Ascending aorta (tissue), 2 donors: ENCODE results near the gene SNX10. TPM values are rescaled to one million over a fixed set of nuclear protein-coding genes. Genes with fewer than 3 reads are reported as not detected.

Experiments
- DNase-seq, 2 donors: peaks; one replicate each; pipeline ENCODE4 v3.0.0-alpha.2; 2019; ENCODE audit warnings: low spot score in 2 of 2
- H3K27ac ChIP-seq, 2 donors: fragments of 200-600 bp; sonication (generic); one replicate each; pipeline ENCODE4 v1.5.1; 2016 to 2017; ENCODE audit warnings: mild to moderate bottlenecking in 1 of 2
- H3K27me3 ChIP-seq: fragments of 200-600 bp; sonication (generic); one replicate; pipeline ENCODE4 v1.5.1; 2017
- H3K36me3 ChIP-seq, 2 donors: fragments of 200-600 bp; sonication (generic); one replicate each; pipeline ENCODE4 v1.5.1; 2016
- H3K4me1 ChIP-seq, 2 donors: fragments of 200-600 bp; sonication (generic); one replicate each; pipeline ENCODE4 v1.5.1; 2016 to 2017; ENCODE audit warnings: mild to moderate bottlenecking in 1 of 2
- H3K4me3 ChIP-seq, 2 donors: fragments of 200-600 bp; sonication (generic); one replicate each; pipeline ENCODE4 v1.5.1; 2016 to 2017; ENCODE audit warnings: mild to moderate bottlenecking in 1 of 2
- H3K9me3 ChIP-seq, 2 donors: fragments of 200-600 bp; sonication (generic); one replicate each; pipeline ENCODE4 v1.5.1; 2016
- CTCF ChIP-seq, 3 experiments: fragments of 200-600 bp in 2 of 3; fragments of 450-650 bp in 1 of 3; sonication (generic) in 2 of 3; IDR thresholded peaks; one replicate each; pipeline ENCODE4 v1.5.1; 2016 to 2019; ENCODE audit warnings: antibody characterized with exemption in 3 of 3, mild to moderate bottlenecking in 1 of 3, moderate library complexity in 1 of 3
- intact Hi-C: fragments of 100-400 bp; cut with DNase I; formaldehyde crosslinking; loops from one replicate; pipeline ENCODE4 v1.15.1; 2023
- total RNA-seq: library from RNA; depleted of rRNA; stranded (reverse); fragments of >200 nt; gene quantifications from one replicate; pipeline ENCODE4 v1.1.0, GENCODE V29; 2016

SNX10 gene
- total RNA-seq, 1 donor from 2014 or later = 3.5 TPM

DNA sequence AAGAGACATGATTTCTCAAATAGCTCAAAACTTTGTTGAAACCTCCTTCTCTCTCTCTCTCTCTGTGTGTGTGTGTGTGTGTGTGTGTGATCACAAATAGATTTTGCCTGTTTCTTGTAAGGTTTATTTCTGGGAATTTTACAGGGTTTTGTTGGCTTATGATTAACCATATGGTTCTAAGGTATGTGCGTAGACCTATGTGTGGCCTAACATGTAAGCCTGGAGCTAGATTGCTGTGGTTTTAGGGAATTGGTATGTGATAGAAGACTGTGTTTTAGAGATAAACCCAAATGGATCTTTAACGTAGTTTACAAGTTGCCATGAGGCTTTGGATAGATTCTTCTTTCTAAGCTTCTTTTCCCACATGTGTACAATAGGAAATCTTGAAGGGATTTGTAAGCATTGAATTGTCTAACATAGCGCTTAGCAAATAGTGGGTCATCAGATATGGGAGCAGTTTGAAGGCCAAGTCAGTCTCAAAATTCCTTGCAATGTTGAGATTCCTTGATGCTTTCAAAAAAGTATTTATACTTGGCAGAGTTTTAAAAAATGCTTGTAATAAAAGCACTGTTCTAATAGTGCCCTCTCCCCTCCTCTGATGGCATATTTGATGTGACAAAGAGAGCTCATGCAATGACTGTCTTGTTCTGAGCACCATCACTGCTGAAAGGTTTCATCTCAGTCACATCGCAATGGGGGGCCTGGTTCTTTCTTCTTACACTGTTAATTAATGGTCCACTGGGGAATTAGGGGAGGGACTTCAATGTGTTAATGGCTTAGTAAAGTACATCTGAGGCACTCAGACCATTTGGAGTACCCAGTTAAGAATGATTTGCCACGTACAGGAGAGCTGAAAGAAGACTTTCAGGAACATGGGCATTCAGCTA, 118.2 kb downstream of the SNX10 start:
- H3K9me3 ChIP-seq = no peaks in the 10 kb centered on the region
- DNase-seq = no peak

DNA sequence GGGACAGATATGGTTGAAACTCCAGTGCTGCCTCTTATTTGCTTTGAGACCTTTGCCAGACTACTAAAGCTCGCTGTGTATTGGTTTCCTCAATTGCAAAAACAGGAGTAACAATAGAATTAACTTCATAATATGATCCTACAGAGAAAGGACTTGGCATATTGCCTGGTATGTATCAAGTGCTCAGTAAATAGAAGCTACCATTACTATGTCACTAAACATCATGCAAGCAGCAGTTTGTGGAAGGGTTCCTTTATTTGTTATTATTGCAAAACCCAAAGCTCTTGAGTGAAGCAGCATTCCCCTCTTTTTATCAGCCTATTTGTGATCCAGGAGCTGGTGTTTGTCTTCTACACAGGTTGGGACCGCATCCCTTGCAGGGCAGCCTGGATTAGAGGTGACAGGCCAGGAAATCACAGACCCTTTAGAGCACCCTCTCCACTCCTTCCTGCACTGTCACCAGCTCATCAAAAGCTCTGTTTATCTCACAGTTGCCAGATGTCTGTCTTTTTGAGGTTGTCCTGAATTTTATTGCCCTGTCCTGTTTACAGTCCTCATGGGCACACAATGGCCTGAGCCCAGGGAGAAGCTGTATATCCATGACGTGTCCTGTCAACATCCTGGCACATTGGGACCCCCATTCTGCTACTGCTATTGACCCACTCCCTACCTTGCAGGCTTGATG, 121.5 kb downstream of the SNX10 start:
- no peak for TF ChIP-seq CTCF (IDR thresholded peaks at IDR 0.05)
- Histone ChIP-seq H3K27ac (no peak overlapping the region), H3K9me3 (no peaks in the 10 kb centered on the region), H3K27me3 (no peaks in the 10 kb centered on the region), H3K36me3 (no peaks in the 10 kb centered on the region), H3K4me3 (no peak overlapping the region), H3K4me1 (no peaks in the 10 kb centered on the region)
- no peak for DNase-seq
- intact Hi-C loops = no loop called here

More for the DNA sequence above, 118.2 kb downstream of the SNX10 start:
- Histone ChIP-seq H3K27ac (no peak overlapping the region), H3K4me3 (no peak overlapping the region), H3K36me3 (no peaks in the 10 kb centered on the region), H3K27me3 (no peaks in the 10 kb centered on the region), H3K4me1 (no peaks in the 10 kb centered on the region)
- intact Hi-C loops = no loop called here
- no peak for TF ChIP-seq CTCF (IDR thresholded peaks at IDR 0.05)

DNA sequence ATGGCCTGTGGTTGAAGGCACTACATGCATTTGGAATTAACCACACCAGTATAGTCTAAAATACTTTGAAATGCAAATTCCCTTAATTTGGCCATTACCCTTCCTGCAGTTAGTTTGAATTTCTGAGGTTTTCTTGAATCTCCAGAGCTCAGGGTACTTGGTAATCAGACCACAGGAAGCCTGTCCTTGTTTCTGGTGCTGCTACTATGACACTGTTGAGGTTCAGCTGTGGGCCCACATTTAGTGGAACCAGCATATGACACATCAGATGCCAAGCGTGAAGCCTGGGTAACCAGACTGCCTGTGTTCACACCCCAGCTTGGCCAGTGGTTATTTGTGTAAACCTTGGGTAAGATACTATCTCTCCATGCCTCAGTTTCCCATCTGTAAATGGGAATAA, 124.3 kb downstream of the SNX10 start:
- Histone ChIP-seq H3K4me1 (no peaks in the 10 kb centered on the region), H3K36me3 (no peaks in the 10 kb centered on the region), H3K9me3 (no peaks in the 10 kb centered on the region), H3K4me3 (no peak overlapping the region), H3K27me3 (no peaks in the 10 kb centered on the region), H3K27ac (no peak overlapping the region)
- TF ChIP-seq CTCF (IDR thresholded peaks at IDR 0.05) = no peak
- DNase-seq = no peak
- intact Hi-C loops = no loop called here

DNA sequence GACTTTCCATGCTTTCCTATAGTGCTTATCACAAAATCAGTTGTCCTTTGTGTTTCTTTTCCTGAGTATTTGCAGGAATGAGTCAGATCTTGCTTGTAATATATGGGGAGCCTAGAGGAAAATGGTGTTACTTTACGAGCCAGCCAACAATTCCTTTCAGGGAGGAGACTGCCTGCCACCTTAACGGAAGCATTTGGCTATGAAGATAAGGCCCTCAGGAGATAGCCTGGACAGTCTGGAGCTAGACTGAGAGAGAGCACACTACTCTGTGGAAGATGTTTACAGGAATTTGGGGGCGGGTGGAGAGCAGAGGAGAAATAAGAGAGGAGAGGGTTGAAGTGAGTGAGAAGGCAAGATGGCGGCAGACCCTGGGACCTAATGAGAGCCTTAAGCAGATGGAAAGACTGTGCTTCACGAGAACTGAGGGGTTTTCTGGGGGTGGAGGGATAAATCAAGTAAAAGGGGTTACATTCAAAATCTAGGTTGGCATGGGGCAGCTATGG, 126.3 kb downstream of the SNX10 start:
- intact Hi-C loops = no loop called here
- no peaks in the 10 kb centered on the region for H3K27me3 ChIP-seq
- H3K9me3 ChIP-seq = no peaks in the 10 kb centered on the region
- no peak for DNase-seq
- TF ChIP-seq CTCF (IDR thresholded peaks at IDR 0.05) = no peak
- no peaks in the 10 kb centered on the region for H3K36me3 ChIP-seq
- no peaks in the 10 kb centered on the region for H3K4me1 ChIP-seq
- H3K4me3 ChIP-seq = no peak overlapping the region
- H3K27ac ChIP-seq = no peak overlapping the region

GRCh38 chr7:26419198-26419597, 127.5 kb downstream of the SNX10 start:
- H3K4me1 ChIP-seq = no peaks in the 10 kb centered on the region
- no peaks in the 10 kb centered on the region for H3K9me3 ChIP-seq
- intact Hi-C loops = no loop called here
- H3K27me3 ChIP-seq = no peaks in the 10 kb centered on the region
- no peaks in the 10 kb centered on the region for H3K36me3 ChIP-seq
- H3K27ac ChIP-seq = no peak overlapping the region
- H3K4me3 ChIP-seq = no peak overlapping the region
- TF ChIP-seq CTCF (IDR thresholded peaks at IDR 0.05) = no peak
- DNase-seq = no peak
